T-cell (primary cell): ENCODE data around the gene HOXD9. TPM values are rescaled to one million over a fixed set of nuclear protein-coding genes. Genes with fewer than 3 reads are reported as not detected.

Experiments
- ATAC-seq, 4 experiments: fragments of 200-7000 bp in 3 of 4; fragments of 150-1000 bp in 1 of 4; cut with Tn5 transposase; replicated peaks in 1 of 4; 1 replicate in 3 of 4; 2 replicates in 1 of 4; pipeline ENCODE4 v1.10.0; 2021; ENCODE audit warnings: moderate library complexity in 3 of 4, mild to moderate bottlenecking in 2 of 4, moderate number of reproducible peaks in 1 of 4
- CTCF ChIA-PET, 2 donors: fragments of 300-600 bp; sonication (Branson Sonifier 250); formaldehyde crosslinking; loops; one replicate each; lab custom pipeline; 2022; ENCODE audit warnings: antibody characterized with exemption in 2 of 2; lab: Charles Lee
- POLR2A ChIA-PET, 2 donors: fragments of 300-600 bp; sonication (Branson Sonifier 250); formaldehyde crosslinking; loops; one replicate each; lab custom pipeline; 2022; ENCODE audit warnings: antibody characterized with exemption in 2 of 2; lab: Charles Lee
- DNase-seq, 35 experiments: peaks; one replicate each; pipeline versions ENCODE4 v3.0.0 to v3.0.0-alpha.2; 2013 to 2023
- H3K27ac ChIP-seq: one replicate; pipeline ENCODE4 v1.5.1; 2013; ENCODE audit warnings: low read length
- H3K27me3 ChIP-seq, 2 experiments: replicated peaks in 1 of 2; 1 replicate in 1 of 2; 2 replicates in 1 of 2; pipeline versions ENCODE4 v1.6.1 to v1.7.0; 2013; ENCODE audit warnings: low read length in 1 of 2, mixed read lengths in 1 of 2; ENCODE audit not compliant: control insufficient read depth in 2 of 2, insufficient read depth in 2 of 2; ENCODE audit errors: extremely low read depth in 1 of 2
- H3K36me3 ChIP-seq, 2 donors: 1 replicate in 1 of 2; 2 replicates in 1 of 2; pipeline versions ENCODE4 v1.6.1 to v1.7.0; 2013; ENCODE audit warnings: low read length in 1 of 2; ENCODE audit not compliant: control insufficient read depth in 2 of 2, insufficient read depth in 1 of 2; ENCODE audit errors: extremely low read depth in 1 of 2
- H3K4me1 ChIP-seq, 2 experiments: 1 replicate in 1 of 2; 2 replicates in 1 of 2; pipeline versions ENCODE4 v1.6.1 to v1.7.0; 2013; ENCODE audit warnings: low read length in 2 of 2, mixed read lengths in 1 of 2; ENCODE audit not compliant: insufficient read depth in 2 of 2, control insufficient read depth in 1 of 2; ENCODE audit errors: extremely low read depth in 1 of 2
- H3K4me3 ChIP-seq, 2 donors: 1 replicate in 1 of 2; 2 replicates in 1 of 2; pipeline versions ENCODE4 v1.5.1 to v1.7.0; 2013; ENCODE audit warnings: mild to moderate bottlenecking in 2 of 2, low read length in 1 of 2, moderate library complexity in 1 of 2; ENCODE audit not compliant: control insufficient read depth in 1 of 2; ENCODE audit errors: extremely low read depth in 1 of 2
- H3K9me3 ChIP-seq: 2 replicates; pipeline ENCODE4 v1.7.0; 2013
- H3K27ac Mint-ChIP-seq, 2 donors: one replicate each; pipeline ENCODE4 v1.8.0; 2020 to 2021; ENCODE audit warnings: mild to moderate bottlenecking in 2 of 2, mixed read lengths in 2 of 2
- H3K27me3 Mint-ChIP-seq, 2 donors: one replicate each; pipeline ENCODE4 v1.8.0; 2021 to 2022; ENCODE audit warnings: mixed read lengths in 2 of 2
- H3K36me3 Mint-ChIP-seq: one replicate; pipeline ENCODE4 v1.8.0; 2021; ENCODE audit warnings: mixed read lengths
- H3K4me1 Mint-ChIP-seq, 3 donors: one replicate each; pipeline ENCODE4 v1.8.0; 2020 to 2022; ENCODE audit warnings: mixed read lengths in 3 of 3, mild to moderate bottlenecking in 1 of 3
- H3K4me3 Mint-ChIP-seq, 3 donors: one replicate each; pipeline ENCODE4 v1.8.0; 2020 to 2022; ENCODE audit warnings: mild to moderate bottlenecking in 3 of 3, mixed read lengths in 3 of 3, moderate library complexity in 3 of 3
- H3K9me3 Mint-ChIP-seq, 3 donors: one replicate each; pipeline ENCODE4 v1.8.0; 2020 to 2022; ENCODE audit warnings: mixed read lengths in 3 of 3
- WGBS: methylation state at CpG from one replicate; pipeline ENCODE4 v1.1.5; 2013; ENCODE audit warnings: missing lambda C conversion rate; ENCODE audit not compliant: insufficient coverage; 5-methylcytosine and 5-hydroxymethylcytosine counted together
- total RNA-seq, 35 experiments: library from RNA in 6 of 35; stranded (reverse) in 6 of 35; fragments of 120-200 nt in 1 of 35; gene quantifications; one replicate each; pipeline versions ENCODE4 v1.2.1 to v1.2.4 and lab custom pipeline; 2013 to 2026

HOXD9 gene
- total RNA-seq, 5 donors from 2014 or later (not counting 1 experiment from before 2014, with no cell fraction given): 0.13 to 0.15 TPM; not detected in 3

GRCh38 chr2:176117823-176118371 lies 4.6 kb upstream of the HOXD9 start:
- H3K4me3 ChIP-seq: no peak overlapping the region
- WGBS: 11% methylated on average over 8 of the region's 11 CpGs
- no peak for ATAC-seq
- peaks cover 0 to 19% of the 10 kb centered on the region in 2 experiments for H3K4me1 ChIP-seq
- Mint-ChIP-seq H3K36me3 (peaks cover 3% of the 10 kb centered on the region), H3K4me3 (peak overlapping the region in 1 of 3 donors; percentile 12), H3K27me3 (peaks cover 68 to 84% of the 10 kb centered on the region in 2 donors), H3K27ac (peak overlapping the region in 1 of 2 donors; percentile 66), H3K9me3 (peaks cover 2 to 3% (median 3%) of the 10 kb centered on the region in 3 donors), H3K4me1 (peaks cover 5 to 11% (median 5%) of the 10 kb centered on the region in 3 donors)
- H3K27ac ChIP-seq: no peak overlapping the region
- no peaks in the 10 kb centered on the region for H3K36me3 ChIP-seq
- DNase-seq: no peak
- POLR2A ChIA-PET: no interaction called here
- peaks cover 39 to 86% of the 10 kb centered on the region in 2 experiments for H3K27me3 ChIP-seq
- no peaks in the 10 kb centered on the region for H3K9me3 ChIP-seq
- CTCF ChIA-PET: interaction anchor here (0.5 to 0.8 kb wide), 2 partner anchors 10 to 693 kb away, joined by 3 to 5 read pairs; no protein-coding TSS in a partner anchor

GRCh38 chr2:176118601-176119339 lies 3.7 kb upstream of the HOXD9 start:
- peaks cover 39 to 89% of the 10 kb centered on the region in 2 experiments for H3K27me3 ChIP-seq
- DNase-seq: peak in 1 of 35 experiments; percentile 41
- peaks cover 0 to 26% of the 10 kb centered on the region in 2 experiments for H3K4me1 ChIP-seq
- Mint-ChIP-seq H3K27ac (no peak overlapping the region), H3K27me3 (peaks cover 68 to 80% of the 10 kb centered on the region in 2 donors), H3K9me3 (peaks cover 2 to 3% (median 3%) of the 10 kb centered on the region in 3 donors), H3K4me3 (no peak overlapping the region), H3K4me1 (peaks cover 7 to 11% (median 8%) of the 10 kb centered on the region in 3 donors), H3K36me3 (peaks cover 3% of the 10 kb centered on the region)
- H3K27ac ChIP-seq: no peak overlapping the region
- POLR2A ChIA-PET: no interaction called here
- no peak overlapping the region for H3K4me3 ChIP-seq
- CTCF ChIA-PET: interaction anchor here in 1 of 2 donors (0.5 kb wide), 1 partner anchor 595 kb away, joined by 3 read pairs; no protein-coding TSS in a partner anchor
- ATAC-seq: no peak
- no peaks in the 10 kb centered on the region for H3K36me3 ChIP-seq
- 11% methylated on average over 17 of the region's 24 CpGs for WGBS
- no peaks in the 10 kb centered on the region for H3K9me3 ChIP-seq

GRCh38 chr2:176120364-176121189 lies 1.9 kb upstream of the HOXD9 start:
- no peak for DNase-seq
- Mint-ChIP-seq H3K27me3 (peaks cover 76 to 83% of the 10 kb centered on the region in 2 donors), H3K27ac (no peak overlapping the region), H3K4me1 (peaks cover 9 to 11% (median 10%) of the 10 kb centered on the region in 3 donors), H3K4me3 (peak overlapping the region in 1 of 3 donors; percentile 69), H3K9me3 (peaks cover 2 to 3% (median 3%) of the 10 kb centered on the region in 3 donors), H3K36me3 (peaks cover 3% of the 10 kb centered on the region)
- 27% methylated on average over 3 of the region's 13 CpGs for WGBS
- Histone ChIP-seq H3K9me3 (no peaks in the 10 kb centered on the region), H3K27me3 (peaks cover 38 to 94% of the 10 kb centered on the region in 2 experiments), H3K27ac (no peak overlapping the region), H3K36me3 (no peaks in the 10 kb centered on the region), H3K4me1 (peaks cover 0 to 29% of the 10 kb centered on the region in 2 experiments), H3K4me3 (no peak overlapping the region)
- ChIA-PET CTCF (interaction anchor here (0.8 to 1.7 kb wide), 3 partner anchors 9 to 434 kb away, joined by 3 to 6 read pairs (median 3); no protein-coding TSS in a partner anchor), POLR2A (no interaction called here)
- no peak for ATAC-seq

GRCh38 chr2:176121190-176122051 lies 1.1 kb upstream of the HOXD9 start:
- CTCF ChIA-PET: interaction anchor here (0.5 to 1.7 kb wide), 4 partner anchors 9 to 1124 kb away, joined by 3 to 6 read pairs (median 3); no protein-coding TSS in a partner anchor
- Mint-ChIP-seq H3K9me3 (peaks cover 2 to 3% (median 3%) of the 10 kb centered on the region in 3 donors), H3K4me3 (peak overlapping the region in 1 of 3 donors; percentile 69), H3K4me1 (peaks cover 9 to 11% (median 10%) of the 10 kb centered on the region in 3 donors), H3K27ac (no peak overlapping the region), H3K27me3 (peaks cover 76 to 82% of the 10 kb centered on the region in 2 donors), H3K36me3 (peaks cover 3% of the 10 kb centered on the region)
- H3K36me3 ChIP-seq: no peaks in the 10 kb centered on the region
- no peak overlapping the region for H3K27ac ChIP-seq
- WGBS: 16% methylated on average over 40 of the region's 53 CpGs
- ATAC-seq (no peak), DNase-seq (no peak)
- peaks cover 42 to 90% of the 10 kb centered on the region in 2 experiments for H3K27me3 ChIP-seq
- peaks cover 0 to 29% of the 10 kb centered on the region in 2 experiments for H3K4me1 ChIP-seq
- peak overlapping the region in 1 of 2 donors; percentile 47 for H3K4me3 ChIP-seq
- POLR2A ChIA-PET: interaction anchor here in 1 of 2 donors (0.5 kb wide), 1 partner anchor 996 kb away, joined by 3 read pairs; no protein-coding TSS in a partner anchor
- H3K9me3 ChIP-seq: no peaks in the 10 kb centered on the region

GRCh38 chr2:176122052-176122682 lies 352 bp upstream of the HOXD9 start:
- ChIA-PET POLR2A (no interaction called here), CTCF (interaction anchor here in 1 of 2 donors (0.5 to 1.7 kb wide), 2 partner anchors 432 to 1123 kb away, joined by 3 read pairs; no protein-coding TSS in a partner anchor)
- Histone ChIP-seq H3K4me1 (peaks cover 0 to 30% of the 10 kb centered on the region in 2 experiments), H3K27me3 (peaks cover 38 to 89% of the 10 kb centered on the region in 2 experiments), H3K9me3 (no peaks in the 10 kb centered on the region), H3K36me3 (no peaks in the 10 kb centered on the region), H3K4me3 (peak overlapping the region; percentile 31 to 79), H3K27ac (no peak overlapping the region)
- peaks cover 3% of the 10 kb centered on the region for H3K36me3 Mint-ChIP-seq
- peak overlapping the region; percentile 34 to 69 (median 49) for H3K4me3 Mint-ChIP-seq
- H3K27me3 Mint-ChIP-seq: peaks cover 76 to 82% of the 10 kb centered on the region in 2 donors
- peak in 1 of 35 experiments; percentile 25 for DNase-seq
- H3K9me3 Mint-ChIP-seq: peaks cover 2 to 3% (median 3%) of the 10 kb centered on the region in 3 donors
- no peak overlapping the region for H3K27ac Mint-ChIP-seq
- ATAC-seq: peak; percentile 8 to 31 (median 16)
- peaks cover 9 to 12% (median 11%) of the 10 kb centered on the region in 3 donors for H3K4me1 Mint-ChIP-seq
- WGBS: 10% methylated on average over 37 of the region's 47 CpGs
